ENCODE measurements around the gene CCNJL. TPM values are rescaled to one million over a fixed set of nuclear protein-coding genes. Genes with fewer than 3 reads are reported as not detected.

CCNJL gene
- total RNA-seq, 3 donors from 2014 or later, result 8.7 to 32.7 (median 25.0) TPM

- intact Hi-C loops (cut with DNase I, micrococcal nuclease), result no loop called here
Measured at GRCh38 chr5:160242145-160242544, 70.2 kb downstream of the CCNJL start.

GRCh38 chr5:160240350-160240749 is 72.0 kb downstream of the CCNJL start:
- ATAC-seq (no peak), DNase-seq (no peak)
- no peak for TF ChIP-seq CTCF (IDR thresholded peaks at IDR 0.05)
- Histone ChIP-seq H3K4me3 (no peak overlapping the region), H3K36me3 (ENCODE audit: low read depth) (no peaks in the 10 kb centered on the region), H3K4me1 (ENCODE audit: low read depth) (no peaks in the 10 kb centered on the region), H3K9me3 (no peaks in the 10 kb centered on the region)
- intact Hi-C loops (cut with DNase I, micrococcal nuclease), result no loop called here

More at GRCh38 chr5:160242145-160242544, 70.2 kb downstream of the CCNJL start:
- no peak for TF ChIP-seq CTCF (IDR thresholded peaks at IDR 0.05)
- no peak overlapping the region for H3K4me3 ChIP-seq
- DNase-seq (no peak), ATAC-seq (no peak)
- H3K4me1 ChIP-seq (ENCODE audit: low read depth), result no peaks in the 10 kb centered on the region
- H3K9me3 ChIP-seq, result no peaks in the 10 kb centered on the region
- H3K36me3 ChIP-seq (ENCODE audit: low read depth), result no peaks in the 10 kb centered on the region

GRCh38 chr5:160237571-160238093 is 74.7 kb downstream of the CCNJL start:
- Histone ChIP-seq H3K4me3 (no peak overlapping the region), H3K4me1 (ENCODE audit: low read depth) (no peaks in the 10 kb centered on the region), H3K36me3 (ENCODE audit: low read depth) (no peaks in the 10 kb centered on the region), H3K9me3 (no peaks in the 10 kb centered on the region)
- DNase-seq, result no peak
- TF ChIP-seq CTCF (IDR thresholded peaks at IDR 0.05), result no peak
- no peak for ATAC-seq
- intact Hi-C loops (cut with DNase I, micrococcal nuclease), result no loop called here

GRCh38 chr5:160235731-160236130 is 76.6 kb downstream of the CCNJL start:
- no peak for TF ChIP-seq CTCF (IDR thresholded peaks at IDR 0.05)
- intact Hi-C loops (cut with DNase I, micrococcal nuclease), result no loop called here
- no peaks in the 10 kb centered on the region for H3K36me3 ChIP-seq (ENCODE audit: low read depth)
- H3K4me3 ChIP-seq, result no peak overlapping the region
- DNase-seq, result no peak
- no peaks in the 10 kb centered on the region for H3K4me1 ChIP-seq (ENCODE audit: low read depth)
- ATAC-seq, result no peak
- no peaks in the 10 kb centered on the region for H3K9me3 ChIP-seq

GRCh38 chr5:160233215-160233614 is 79.1 kb downstream of the CCNJL start:
- DNase-seq (no peak), ATAC-seq (no peak)
- no peak overlapping the region for H3K4me3 ChIP-seq
- no peak for TF ChIP-seq CTCF (IDR thresholded peaks at IDR 0.05)
- H3K4me1 ChIP-seq (ENCODE audit: low read depth), result no peaks in the 10 kb centered on the region
- no peaks in the 10 kb centered on the region for H3K9me3 ChIP-seq
- no peaks in the 10 kb centered on the region for H3K36me3 ChIP-seq (ENCODE audit: low read depth)
- intact Hi-C loops (cut with DNase I, micrococcal nuclease), result no loop called here

- Histone ChIP-seq H3K9me3 (no peaks in the 10 kb centered on the region), H3K36me3 (ENCODE audit: low read depth) (no peaks in the 10 kb centered on the region), H3K4me3 (no peak overlapping the region), H3K4me1 (ENCODE audit: low read depth) (no peaks in the 10 kb centered on the region)
- DNase-seq, result no peak
- TF ChIP-seq CTCF (IDR thresholded peaks at IDR 0.05), result no peak
- intact Hi-C loops (cut with DNase I, micrococcal nuclease), result no loop called here
- no peak for ATAC-seq
Measured at GRCh38 chr5:160231783-160232342, 80.5 kb downstream of the CCNJL start.
